ENCODE data around the gene FAH.

DNA sequence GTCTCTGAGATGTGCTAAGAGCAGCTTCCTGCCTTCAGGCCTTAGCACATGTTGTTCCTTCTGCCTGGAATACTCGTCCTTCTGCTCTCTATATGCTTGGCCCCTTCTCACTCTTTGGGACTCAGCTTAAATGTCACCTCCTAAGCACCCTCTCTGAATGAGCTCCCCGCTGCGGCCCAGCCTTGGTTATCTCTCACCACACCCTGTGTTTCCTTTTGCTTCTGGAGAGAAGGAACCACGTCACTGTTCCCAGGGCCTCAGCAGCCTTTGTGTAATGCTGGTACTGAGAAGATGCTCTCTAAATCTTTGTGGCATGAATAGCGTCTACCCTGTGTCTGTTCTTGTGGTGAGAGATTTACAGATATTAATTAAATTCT, 2.2 kb downstream of the FAH start:
- TF ChIP-seq, protein P1, sequence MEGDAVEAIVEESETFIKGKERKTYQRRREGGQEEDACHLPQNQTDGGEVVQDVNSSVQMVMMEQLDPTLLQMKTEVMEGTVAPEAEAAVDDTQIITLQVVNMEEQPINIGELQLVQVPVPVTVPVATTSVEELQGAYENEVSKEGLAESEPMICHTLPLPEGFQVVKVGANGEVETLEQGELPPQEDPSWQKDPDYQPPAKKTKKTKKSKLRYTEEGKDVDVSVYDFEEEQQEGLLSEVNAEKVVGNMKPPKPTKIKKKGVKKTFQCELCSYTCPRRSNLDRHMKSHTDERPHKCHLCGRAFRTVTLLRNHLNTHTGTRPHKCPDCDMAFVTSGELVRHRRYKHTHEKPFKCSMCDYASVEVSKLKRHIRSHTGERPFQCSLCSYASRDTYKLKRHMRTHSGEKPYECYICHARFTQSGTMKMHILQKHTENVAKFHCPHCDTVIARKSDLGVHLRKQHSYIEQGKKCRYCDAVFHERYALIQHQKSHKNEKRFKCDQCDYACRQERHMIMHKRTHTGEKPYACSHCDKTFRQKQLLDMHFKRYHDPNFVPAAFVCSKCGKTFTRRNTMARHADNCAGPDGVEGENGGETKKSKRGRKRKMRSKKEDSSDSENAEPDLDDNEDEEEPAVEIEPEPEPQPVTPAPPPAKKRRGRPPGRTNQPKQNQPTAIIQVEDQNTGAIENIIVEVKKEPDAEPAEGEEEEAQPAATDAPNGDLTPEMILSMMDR (IDR thresholded peaks at IDR 0.05; ENCODE audit: extremely low read depth in 1 of 2, insufficient read depth in 1 of 2, low read depth in 1 of 2, low read length in 2 of 2), result no peak
- no peak for TF ChIP-seq POLR2A (IDR thresholded peaks at IDR 0.05; ENCODE audit: low read depth, low read length)
- no peak for TF ChIP-seq EZH2 (IDR thresholded peaks at IDR 0.05; ENCODE audit: borderline replicate concordance, low read depth, low read length, severe bottlenecking)
- TF ChIP-seq JUN (IDR thresholded peaks at IDR 0.05; ENCODE audit: borderline replicate concordance, insufficient read depth, insufficient read length, low read depth), result no peak
- no peak for TF ChIP-seq POLR2AphosphoS5 (IDR thresholded peaks at IDR 0.05; ENCODE audit: insufficient read depth, low read depth, low read length)
- TF ChIP-seq, protein P2, sequence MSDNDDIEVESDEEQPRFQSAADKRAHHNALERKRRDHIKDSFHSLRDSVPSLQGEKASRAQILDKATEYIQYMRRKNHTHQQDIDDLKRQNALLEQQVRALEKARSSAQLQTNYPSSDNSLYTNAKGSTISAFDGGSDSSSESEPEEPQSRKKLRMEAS (IDR thresholded peaks at IDR 0.05; ENCODE audit: insufficient read depth, insufficient read length), result no peak
- TF ChIP-seq GATA2 (IDR thresholded peaks at IDR 0.05; ENCODE audit: insufficient read depth, insufficient read length, low read depth, low read length), result no peak

Measured in endothelial cell of umbilical vein (primary cell).